ENCODE results near the gene RNF224. TPM values are rescaled to one million over a fixed set of nuclear protein-coding genes. Genes with fewer than 3 reads are reported as not detected.

RNF224 gene
- polyA plus RNA-seq, 2 of the 4 experiments (the other 2 are of a cell fraction) = 0.04 TPM; not detected in 1

- peaks cover 41% of the 10 kb centered on the region for H3K4me1 ChIP-seq
- no peak overlapping the region for H3K4me3 ChIP-seq
Measured at GRCh38 chr9:137191691-137192447, 35.4 kb upstream of the RNF224 start.

GRCh38 chr9:137192448-137192780 is 34.9 kb upstream of the RNF224 start:
- CTCF ChIA-PET = interaction anchor here (0.6 to 11.5 kb wide), 8 partner anchors 10 to 125 kb away, joined by 3 to 156 read pairs (median 5); partner anchors contain the start of genes CYSRT1, LRRC26, RNF208 and RNF224

More at GRCh38 chr9:137191691-137192447, 35.4 kb upstream of the RNF224 start:
- no peak for FAIRE-seq
- no peaks in the 10 kb centered on the region for H3K9me3 ChIP-seq
- no peak for TF ChIP-seq MAZ (IDR thresholded peaks at IDR 0.05; ENCODE audit: borderline replicate concordance, low read depth, low read length)
- no peak for TF ChIP-seq HDAC2 (IDR thresholded peaks at IDR 0.05)
- TF ChIP-seq FOSL2 (IDR thresholded peaks at IDR 0.05) = no peak
- no peak for TF ChIP-seq FOSL2 (CRISPR knock-in tag; IDR thresholded peaks at IDR 0.05)
- no peak for TF ChIP-seq FOXS1 (CRISPR knock-in tag; IDR thresholded peaks at IDR 0.05)
- no peak for TF ChIP-seq NR3C1 (IDR thresholded peaks at IDR 0.05)
- TF ChIP-seq MAX (IDR thresholded peaks at IDR 0.05) = no peak
- TF ChIP-seq BHLHE40 (IDR thresholded peaks at IDR 0.05; ENCODE audit: low read depth, low read length) = no peak
- no peak for TF ChIP-seq HOXA7 (CRISPR knock-in tag; IDR thresholded peaks at IDR 0.05)
- TF ChIP-seq HMGXB4 (CRISPR knock-in tag; IDR thresholded peaks at IDR 0.05; ENCODE audit: borderline replicate concordance) = no peak
- TF ChIP-seq TP53 (CRISPR knock-in tag; IDR thresholded peaks at IDR 0.05) = no peak
- no peak for TF ChIP-seq PBX3 (IDR thresholded peaks at IDR 0.05)
- TF ChIP-seq HES2 (IDR thresholded peaks at IDR 0.05) = no peak
- no peak for TF ChIP-seq PHF8 (IDR thresholded peaks at IDR 0.05; ENCODE audit: borderline replicate concordance, low read depth)
- no peak for TF ChIP-seq CHD2 (IDR thresholded peaks at IDR 0.05; ENCODE audit: low read length, partially characterized antibody)
- TF ChIP-seq ELK1 (IDR thresholded peaks at IDR 0.05; ENCODE audit: low read depth, low read length) = no peak
- no peak for TF ChIP-seq ZC3H11A (IDR thresholded peaks at IDR 0.05)
- H3K4me2 ChIP-seq = no peak overlapping the region
- ChIA-PET POLR2A (interaction anchor here (1.8 kb wide), 1 partner anchor 9 kb away, joined by 10 read pairs; the partner anchor contains the start of gene TPRN), CTCF (interaction anchor here (0.6 to 11.5 kb wide), 8 partner anchors 9 to 107 kb away, joined by 3 to 156 read pairs (median 5); partner anchors contain the start of genes CYSRT1, LRRC26, RNF208 and RNF224)
- WGBS (ENCODE audit: missing lambda C conversion rate) = 82% methylated on average over 14 of the region's 22 CpGs
- no peak overlapping the region for H3K27ac ChIP-seq
- no peak for ATAC-seq
- no peak for DNase-seq (ENCODE audit: low read depth in 1 of 2, low spot score in 1 of 2)

More at GRCh38 chr9:137192448-137192780, 34.9 kb upstream of the RNF224 start:
- POLR2A ChIA-PET = interaction anchor here (1.8 kb wide), 1 partner anchor 8 kb away, joined by 10 read pairs; the partner anchor contains the start of gene TPRN
- Histone ChIP-seq H3K4me1 (peaks cover 36% of the 10 kb centered on the region), H3K9me3 (no peaks in the 10 kb centered on the region), H3K4me2 (no peak overlapping the region), H3K27ac (no peak overlapping the region), H3K4me3 (no peak overlapping the region)
- FAIRE-seq (no peak), DNase-seq (ENCODE audit: low read depth in 1 of 2, low spot score in 1 of 2) (no peak), ATAC-seq (no peak)
- TF ChIP-seq RNF2 (IDR thresholded peaks at IDR 0.05; ENCODE audit: borderline replicate concordance, low read depth) (no peak), POLR2A (IDR thresholded peaks at IDR 0.05; ENCODE audit: low read length) (no peak), HOXB13 (CRISPR knock-in tag; IDR thresholded peaks at IDR 0.05; ENCODE audit: low read depth) (no peak), KDM1A (IDR thresholded peaks at IDR 0.05; ENCODE audit: low read depth) (no peak), HMGXB4 (CRISPR knock-in tag; IDR thresholded peaks at IDR 0.05; ENCODE audit: borderline replicate concordance) (no peak)
- WGBS (ENCODE audit: missing lambda C conversion rate) = 86% methylated on average over 10 of the region's 10 CpGs
